ENCODE measurements around the gene GALNS. TPM values are rescaled to one million over a fixed set of nuclear protein-coding genes. Genes with fewer than 3 reads are reported as not detected.

The GALNS gene
- total and polyA plus RNA-seq, 2 experiments from 2014 or later, result 9.7 to 18.8 TPM

GRCh38 chr16:88813269-88814143, 43.2 kb downstream of the GALNS start (continued):
- TF ChIP-seq ETS1 (IDR thresholded peaks at IDR 0.05) (no peak), STAT1 (IDR thresholded peaks at IDR 0.05; ENCODE audit: unreplicated experiment) (no peak)

DNA sequence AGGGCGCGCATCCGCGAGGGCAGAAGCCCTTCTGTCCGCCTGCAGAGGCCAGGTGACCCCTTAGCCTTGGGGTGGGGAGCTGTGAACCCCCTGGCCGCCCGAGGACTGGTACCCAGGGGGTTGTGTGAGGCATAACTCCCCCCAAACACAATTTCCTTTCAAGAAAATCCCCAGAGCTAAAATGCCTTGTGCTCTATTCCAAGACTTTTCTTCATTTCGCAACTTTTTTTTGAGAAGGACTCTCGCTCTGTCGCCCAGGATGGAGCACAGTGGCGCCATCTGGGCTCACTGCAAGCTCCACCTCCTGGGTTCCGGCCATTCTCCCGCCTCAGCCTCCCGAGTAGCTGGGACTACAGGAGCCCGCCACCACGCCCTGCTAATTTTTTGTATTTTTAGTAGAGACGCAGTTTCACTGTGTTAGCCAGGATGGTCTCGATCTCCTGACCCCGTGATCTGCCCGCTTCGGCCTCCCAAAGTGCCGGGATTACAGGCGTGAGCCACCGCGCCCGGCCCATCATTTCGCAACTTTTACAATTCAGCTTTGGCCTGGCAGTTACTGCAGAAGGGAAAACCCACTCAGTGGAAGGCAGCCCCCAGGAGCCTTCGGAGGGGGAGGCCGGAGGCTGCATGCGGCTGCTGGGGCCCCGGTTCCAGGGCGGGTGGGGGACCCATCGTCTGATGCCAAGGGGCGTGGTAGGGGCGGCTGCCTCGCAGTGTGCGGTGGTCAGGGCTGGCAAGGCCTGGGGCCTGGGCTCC, 44.1 kb downstream of the GALNS start:
- Histone ChIP-seq H3K9me2 (ENCODE audit: insufficient read depth) (no peaks in the 10 kb centered on the region), H3F3A (replicated peaks; ENCODE audit: low read depth) (peaks cover 33% of the 10 kb centered on the region), H3K36me3 (ENCODE audit: insufficient read depth) (peaks cover 15% of the 10 kb centered on the region), H3K4me1 (ENCODE audit: insufficient read depth) (no peaks in the 10 kb centered on the region; the same call in 1 of the 2 replicates), H3K79me2 (replicated peaks; ENCODE audit: insufficient read depth) (peaks cover 13% of the 10 kb centered on the region), H3K27ac (ENCODE audit: low read depth) (peak overlapping the region; percentile 98), H3K4me2 (peak overlapping the region; percentile 99), H2AFZ (no peak overlapping the region; the same call in 1 of the 2 replicates), H3K27me3 (ENCODE audit: insufficient read depth) (no peaks in the 10 kb centered on the region), H4K20me1 (replicated peaks; ENCODE audit: insufficient read depth) (no peaks in the 10 kb centered on the region; the same call in 1 of the 2 replicates), H3K4me3 (peak overlapping the region; percentile 93)
- peak; percentile 69 for DNase-seq (ENCODE audit: low spot score)
- peaks cover 35% of the 10 kb centered on the region for H3K27me3 Mint-ChIP-seq (ENCODE audit: insufficient read depth, low read depth, poor library complexity)
- peaks cover 32% of the 10 kb centered on the region for H3K36me3 Mint-ChIP-seq (ENCODE audit: low read depth)
- H3K4me1 Mint-ChIP-seq, result peaks cover 11% of the 10 kb centered on the region; the same call in 2 of the 3 replicates
- TF ChIP-seq ZNF331 (CRISPR knock-in tag; IDR thresholded peaks at IDR 0.05; ENCODE audit: low read depth) (no peak), ETS1 (IDR thresholded peaks at IDR 0.05) (no peak), CTCF (conservative IDR thresholded peaks at IDR 0.05; ENCODE audit: low read depth in 2 of 2) (peak in 1 of 2 experiments; percentile 37; a peak in 3 of 4 replicates)
- H3K4me3 Mint-ChIP-seq, result peak overlapping the region; percentile 80
- H3K9me3 Mint-ChIP-seq, result peaks cover 4% of the 10 kb centered on the region; the same call in 1 of the 3 replicates
- peak overlapping the region; percentile 86; the same call in 1 of the 2 replicates for H3K27ac Mint-ChIP-seq
- ATAC-seq, result peak; percentile 5; the same call in 2 of the 3 replicates

Measured in GM23338 (cell line).